ENCODE results near the gene RUVBL1. TPM values are rescaled to one million over a fixed set of nuclear protein-coding genes. Genes with fewer than 3 reads are reported as not detected.

RUVBL1 gene
- total and polyA plus RNA-seq, 2 experiments from 2014 or later: 29.7 to 33.5 TPM

DNA sequence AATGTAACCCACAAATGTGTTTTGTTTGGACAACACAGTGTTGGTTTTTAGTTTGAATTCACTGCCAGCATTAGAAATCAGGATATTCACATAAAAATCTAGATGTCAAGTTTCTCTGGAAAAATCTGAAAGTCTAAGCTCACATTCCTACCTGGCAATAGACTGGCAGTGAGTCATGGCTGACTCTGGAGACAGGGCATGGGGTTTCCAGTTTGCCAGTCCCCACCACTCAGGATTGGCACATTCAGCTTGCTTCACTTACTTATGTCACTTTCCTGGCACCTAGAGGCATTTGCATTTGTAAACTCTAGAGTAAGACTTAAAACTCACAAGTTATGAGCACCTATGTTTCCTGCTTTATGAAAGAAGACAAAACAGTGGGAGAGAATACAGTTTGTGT, 90.5 kb downstream of the RUVBL1 start:
- no peaks in the 10 kb centered on the region for H3K27me3 ChIP-seq
- no peak for DNase-seq (ENCODE audit: low spot score)
- no peaks in the 10 kb centered on the region for H3K79me2 ChIP-seq
- no peak for TF ChIP-seq EZH2 (IDR thresholded peaks at IDR 0.05; ENCODE audit: borderline replicate concordance)
- TF ChIP-seq EZH2phosphoT487 (IDR thresholded peaks at IDR 0.05; ENCODE audit: low read depth, severe bottlenecking, unreplicated experiment): no peak
- no peak for TF ChIP-seq CTCF (IDR thresholded peaks at IDR 0.05; ENCODE audit: poor library complexity)
- H3K36me3 ChIP-seq (replicated peaks; ENCODE audit: insufficient read depth, low read depth): no peaks in the 10 kb centered on the region
- H3K9me3 ChIP-seq (ENCODE audit: low read depth): no peaks in the 10 kb centered on the region
- H3K4me3 ChIP-seq: no peak overlapping the region
- no peaks in the 10 kb centered on the region for H3K9me2 ChIP-seq (replicated peaks; ENCODE audit: insufficient read depth)
- peaks cover 4% of the 10 kb centered on the region for H3K4me1 ChIP-seq (ENCODE audit: insufficient read depth)
- H3K27ac ChIP-seq: no peak overlapping the region
- no peaks in the 10 kb centered on the region for H4K20me1 ChIP-seq (ENCODE audit: insufficient read depth, poor library complexity, severe bottlenecking)
- H3K4me2 ChIP-seq: no peak overlapping the region
- no peak overlapping the region for H2AFZ ChIP-seq

Small RNA genes within 50 kb of the gene (small RNA-seq; reads per million reads assigned to genes)
- not detected for gene RNU2-37P
- gene RNU6-823P: not detected

Other genes with a start within 250 kb of the RUVBL1 start
- 0.07 TPM in 1 of 2 replicates, not detected in the other for gene KBTBD12, start 208.6 kb downstream of the RUVBL1 start, total RNA-seq
- gene KBTBD12, start 208.6 kb downstream of the RUVBL1 start, polyA plus RNA-seq: not detected in 2 replicates
- 268 and 293 TPM in 2 replicates for gene SEC61A1, start 71.4 kb downstream of the RUVBL1 start, total RNA-seq
- 251 and 299 TPM in 2 replicates for gene SEC61A1, start 71.4 kb downstream of the RUVBL1 start, polyA plus RNA-seq
- gene EEFSEC, start 29.7 kb upstream of the RUVBL1 start, total RNA-seq: 9.2 and 9.8 TPM in 2 replicates
- 16.4 and 17.5 TPM in 2 replicates for gene EEFSEC, start 29.7 kb upstream of the RUVBL1 start, polyA plus RNA-seq

Measured in hepatocyte (in vitro differentiated cells).